SW 1271 (cell line): ENCODE data around the gene UST.

Experiments
- DNase-seq, 2 experiments: peaks; one replicate each; lab custom pipeline; 2025; lab: John Stamatoyannopoulos, UW

The UST gene, protein sequence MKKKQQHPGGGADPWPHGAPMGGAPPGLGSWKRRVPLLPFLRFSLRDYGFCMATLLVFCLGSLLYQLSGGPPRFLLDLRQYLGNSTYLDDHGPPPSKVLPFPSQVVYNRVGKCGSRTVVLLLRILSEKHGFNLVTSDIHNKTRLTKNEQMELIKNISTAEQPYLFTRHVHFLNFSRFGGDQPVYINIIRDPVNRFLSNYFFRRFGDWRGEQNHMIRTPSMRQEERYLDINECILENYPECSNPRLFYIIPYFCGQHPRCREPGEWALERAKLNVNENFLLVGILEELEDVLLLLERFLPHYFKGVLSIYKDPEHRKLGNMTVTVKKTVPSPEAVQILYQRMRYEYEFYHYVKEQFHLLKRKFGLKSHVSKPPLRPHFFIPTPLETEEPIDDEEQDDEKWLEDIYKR

DNA sequence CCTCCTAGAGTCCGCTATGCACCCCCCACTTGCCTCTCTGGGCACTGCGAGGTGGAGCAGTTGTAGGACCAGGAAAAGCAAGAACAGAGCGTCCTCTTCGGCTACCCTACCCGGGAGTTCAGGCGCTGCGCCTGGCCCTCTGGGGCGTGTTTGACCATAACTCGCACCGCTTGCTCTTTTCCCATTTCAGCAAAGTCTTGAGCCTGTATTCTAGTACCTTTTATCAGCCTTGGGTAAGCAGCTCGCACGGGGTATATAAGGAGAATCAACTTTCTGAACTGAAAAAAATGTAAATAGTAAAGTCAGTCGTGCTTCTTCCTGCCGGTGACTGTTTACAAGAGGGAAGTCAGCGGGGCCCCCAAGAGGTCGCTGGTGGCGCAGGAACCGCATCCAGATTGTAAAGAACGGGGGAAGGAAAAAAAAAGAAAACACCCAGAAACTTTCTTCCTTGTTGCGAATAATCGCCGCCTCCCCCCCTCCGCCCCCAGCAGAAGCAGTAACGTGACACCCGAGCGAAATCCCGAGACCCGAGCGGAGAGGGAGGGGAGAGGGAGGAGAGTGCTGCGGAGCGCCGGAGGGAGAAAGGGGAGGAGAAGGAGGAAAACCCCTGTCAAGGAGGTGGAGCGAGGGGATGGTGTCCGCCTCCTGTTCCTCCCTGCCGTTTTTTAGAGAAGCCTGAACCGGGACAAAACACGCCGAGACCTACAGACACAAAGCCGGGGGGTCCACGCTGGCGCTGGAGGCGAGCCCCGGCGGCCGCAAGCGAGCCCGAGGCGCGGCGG is at the start of gene UST:
TSS of gene UST (plus strand) at position 668 of the 782 bp plus-strand sequence. CDS start 401 bp downstream, outside the sequence.
- peak; percentile 68 to 81 for DNase-seq

DNA sequence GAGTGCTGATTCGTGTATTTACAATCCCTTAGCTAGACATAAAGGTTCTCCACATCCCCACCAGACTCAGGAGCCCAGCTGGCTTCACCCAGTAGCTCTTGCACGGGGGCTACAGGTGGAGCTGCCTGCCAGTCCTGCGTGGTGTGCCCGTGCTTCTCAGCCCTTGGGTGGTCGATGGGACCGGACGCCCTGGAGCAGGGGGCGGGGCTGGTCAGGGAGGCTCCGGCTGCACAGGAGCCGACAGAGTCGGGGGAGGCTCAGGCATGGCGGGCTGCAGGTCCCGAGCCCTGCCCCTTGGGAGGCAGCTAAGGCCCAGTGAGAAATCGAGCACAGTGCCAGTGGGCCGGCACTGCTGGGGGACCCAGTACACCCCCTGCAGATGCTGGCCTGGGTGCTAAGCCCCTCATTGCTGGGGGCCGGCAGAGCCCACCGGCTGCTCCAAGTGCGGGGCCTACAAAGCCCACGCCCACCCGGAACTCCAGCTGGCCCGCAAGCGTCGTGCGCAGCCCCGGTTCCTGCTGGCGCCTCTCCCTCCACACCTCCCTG is 48.9 kb upstream of the UST start:
- no peak for DNase-seq

DNA sequence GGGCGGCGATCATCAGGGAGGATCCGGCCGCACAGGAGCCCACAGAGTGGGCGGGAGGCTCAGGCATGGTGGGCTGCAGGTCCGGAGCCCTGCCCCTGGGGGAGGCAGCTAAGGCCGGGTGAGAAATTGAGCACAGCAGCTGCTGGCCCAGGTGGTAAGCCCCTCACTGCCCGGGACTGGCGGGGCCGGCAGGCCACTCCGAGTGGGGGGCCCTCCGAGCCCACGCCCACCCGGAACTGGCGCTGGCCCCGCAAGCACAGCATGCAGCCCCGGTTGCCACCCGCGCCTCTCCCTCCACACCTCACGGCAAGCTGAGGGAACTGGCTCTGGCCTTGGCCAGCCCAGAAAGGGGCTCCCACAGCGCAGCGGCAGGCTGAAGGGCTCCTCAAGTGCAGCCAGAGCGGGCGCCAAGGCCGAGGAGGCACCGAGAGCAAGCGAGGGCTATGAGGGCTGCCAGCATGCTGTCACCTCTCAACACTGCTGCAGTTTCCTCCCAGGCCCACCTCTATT is 48.1 kb upstream of the UST start:
- DNase-seq = no peak

DNA sequence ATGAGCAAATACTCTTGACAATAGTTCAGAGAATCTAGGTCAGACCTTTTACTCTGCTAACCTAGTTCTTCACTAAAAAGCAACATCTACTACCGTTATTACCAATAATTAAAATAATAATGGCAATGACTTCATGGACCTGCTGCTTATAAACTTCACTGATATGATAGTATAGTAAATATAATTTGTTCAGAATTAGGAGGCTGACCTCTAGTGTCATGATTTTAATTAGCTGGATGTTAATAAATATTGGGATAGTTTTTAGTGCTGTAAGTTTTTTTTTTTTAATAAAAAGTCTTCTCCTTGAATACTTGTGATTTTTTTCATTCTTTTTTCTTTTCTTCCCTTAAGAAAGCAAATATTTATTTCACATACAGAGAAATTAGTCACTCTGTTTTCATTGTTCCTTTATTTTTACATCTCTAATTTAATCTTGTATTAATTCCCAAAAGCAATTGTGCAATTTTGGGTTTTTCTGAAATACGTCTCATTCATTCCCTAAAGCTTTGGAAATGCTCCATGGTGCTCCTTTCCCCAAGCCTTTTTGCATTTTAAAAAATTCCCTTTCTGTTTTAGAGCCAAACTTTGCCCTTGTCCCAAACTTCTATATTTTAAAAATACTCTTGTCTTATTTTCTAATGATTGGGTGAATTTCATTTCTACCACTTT is 46.6 kb upstream of the UST start:
- DNase-seq = no peak

DNA sequence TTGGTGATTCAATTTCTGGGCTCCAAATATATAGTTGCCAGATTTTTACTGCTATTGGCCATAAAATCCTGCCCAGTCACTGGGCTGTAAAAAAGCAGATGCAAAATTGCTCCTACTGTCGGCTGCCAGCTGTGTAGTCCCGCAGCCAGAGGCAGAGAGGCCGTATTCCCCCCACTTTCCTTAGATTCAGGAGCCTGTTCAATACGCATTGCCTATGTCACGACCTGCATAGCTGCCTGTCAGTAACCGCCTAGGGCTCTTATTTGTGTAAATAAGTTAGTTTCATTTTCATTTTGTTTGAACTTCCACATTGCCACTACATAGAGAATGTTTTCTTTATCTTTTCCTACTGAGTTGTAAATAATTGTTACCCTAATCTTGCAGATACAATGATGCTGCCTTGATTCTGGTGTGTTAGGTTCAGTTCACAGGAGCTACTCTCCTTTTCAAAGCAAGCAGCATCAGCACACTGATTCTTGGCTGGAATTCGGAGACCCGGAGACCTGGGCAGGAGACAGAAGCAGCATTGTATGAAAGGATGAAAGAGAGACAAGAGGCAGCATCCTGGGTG is 46.0 kb upstream of the UST start:
- DNase-seq = no peak

DNA sequence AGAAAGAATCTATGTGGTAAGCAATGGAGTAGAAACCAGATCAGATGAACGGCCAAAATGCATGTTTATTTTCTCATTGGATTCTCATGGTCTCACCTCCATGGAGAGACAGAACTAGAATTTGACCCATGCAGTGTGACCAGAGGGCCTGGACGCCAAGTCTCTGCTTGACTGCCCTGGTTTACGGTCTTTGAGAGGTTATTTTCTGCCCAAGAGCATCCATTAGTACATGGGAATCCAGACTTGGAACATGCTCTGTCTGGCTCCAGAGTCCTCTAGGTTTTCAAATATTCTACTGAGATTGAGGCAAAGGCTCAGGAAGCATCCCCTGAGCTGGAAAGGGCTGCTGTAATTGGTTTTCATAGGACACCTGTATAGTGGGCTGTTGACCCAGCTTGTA is 45.5 kb upstream of the UST start:
- no peak for DNase-seq

DNA sequence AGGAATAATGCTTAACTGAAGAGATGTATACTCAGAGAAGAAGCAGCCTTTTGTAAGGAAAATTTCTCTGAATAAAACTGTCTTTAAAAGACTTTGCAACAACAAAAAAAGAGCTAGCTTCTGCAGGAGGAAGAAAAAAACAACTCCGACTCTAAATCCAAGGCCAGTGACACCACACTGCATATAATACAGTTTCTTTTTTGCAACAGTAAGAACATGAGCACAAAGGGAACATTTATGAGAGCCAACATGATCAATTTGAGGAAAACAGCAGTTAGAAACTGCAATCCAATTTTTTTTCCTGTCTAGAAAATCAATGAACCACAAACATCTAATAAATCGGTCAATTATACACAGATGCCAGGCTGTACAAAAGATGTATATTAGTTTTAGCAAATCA is 42.9 kb upstream of the UST start:
- no peak for DNase-seq

DNA sequence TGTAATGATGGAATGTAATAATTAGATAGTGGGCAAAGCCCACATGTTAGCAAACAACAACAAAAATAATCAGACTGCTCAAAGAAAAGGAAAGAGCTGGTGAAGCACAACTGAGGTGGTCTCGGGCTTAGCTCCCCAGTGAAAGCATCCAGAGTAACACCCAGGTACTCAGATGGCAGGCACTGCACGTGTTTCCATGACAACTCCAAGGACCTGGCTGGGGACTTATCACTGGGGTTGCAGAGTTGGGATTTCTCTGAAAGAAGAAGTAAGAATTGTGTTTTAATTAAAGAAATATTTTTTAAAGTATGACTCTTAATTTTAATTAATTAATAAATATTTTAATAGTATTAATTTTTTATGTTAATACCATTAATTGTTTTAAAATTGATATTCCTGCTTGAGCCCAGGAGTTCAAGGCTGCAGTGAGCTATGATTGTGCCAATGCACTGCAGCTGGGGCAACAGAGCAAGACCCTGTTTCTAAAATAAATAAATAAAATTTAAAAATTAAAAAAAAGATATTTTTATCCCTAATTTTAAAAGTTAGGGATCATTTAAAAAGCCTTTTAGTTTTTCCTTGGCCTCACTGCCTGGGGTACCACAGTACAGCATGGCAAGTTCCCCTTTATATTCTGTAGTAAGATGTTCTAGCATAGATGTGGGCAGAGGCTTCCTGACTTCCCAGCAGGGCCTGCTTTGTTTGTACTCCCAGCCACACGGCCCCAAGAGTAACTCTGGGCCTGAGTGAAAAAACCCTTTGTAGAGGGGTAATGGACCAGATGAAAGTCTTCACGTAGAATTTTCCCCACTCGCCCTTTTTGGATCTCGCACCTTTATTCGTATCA is 42.2 kb upstream of the UST start:
- no peak for DNase-seq

DNA sequence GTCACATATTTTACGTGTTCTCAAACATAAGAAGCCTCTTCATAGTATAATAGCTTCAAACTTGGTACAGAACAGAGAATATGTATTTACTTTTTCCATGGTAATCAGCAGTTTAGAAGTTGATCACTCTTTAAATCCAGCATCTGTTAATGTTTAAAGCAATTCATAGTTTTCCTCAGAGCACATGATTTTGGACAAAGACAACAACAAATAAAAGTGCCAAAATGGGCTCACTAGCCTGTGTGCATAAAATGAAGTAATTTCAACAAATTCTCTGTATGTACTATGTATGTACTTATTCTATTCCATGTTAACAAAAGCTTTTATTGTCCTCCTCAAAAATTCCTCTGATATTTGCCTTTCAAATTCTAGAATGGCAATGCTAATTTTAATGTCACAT is 38.1 kb upstream of the UST start:
- no peak for DNase-seq

DNA sequence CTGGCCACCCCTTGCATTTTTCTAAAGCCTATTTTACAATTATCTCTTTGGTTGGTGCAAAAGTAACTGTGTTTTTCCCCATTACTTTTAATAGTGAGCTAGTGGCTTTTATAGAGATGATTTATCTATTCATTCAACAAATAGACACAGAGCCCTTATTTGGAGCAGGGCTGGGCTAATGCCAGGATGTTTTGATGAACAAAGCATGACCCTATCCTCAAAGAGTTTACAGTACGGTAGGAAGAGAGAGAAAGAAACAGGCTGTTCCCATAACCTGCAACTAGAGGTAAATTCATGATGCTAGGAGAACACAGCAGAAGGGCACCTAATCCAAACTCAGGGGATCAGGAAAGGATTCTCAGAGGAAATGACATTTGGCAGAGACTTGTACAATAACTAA is 37.3 kb upstream of the UST start:
- no peak for DNase-seq

DNA sequence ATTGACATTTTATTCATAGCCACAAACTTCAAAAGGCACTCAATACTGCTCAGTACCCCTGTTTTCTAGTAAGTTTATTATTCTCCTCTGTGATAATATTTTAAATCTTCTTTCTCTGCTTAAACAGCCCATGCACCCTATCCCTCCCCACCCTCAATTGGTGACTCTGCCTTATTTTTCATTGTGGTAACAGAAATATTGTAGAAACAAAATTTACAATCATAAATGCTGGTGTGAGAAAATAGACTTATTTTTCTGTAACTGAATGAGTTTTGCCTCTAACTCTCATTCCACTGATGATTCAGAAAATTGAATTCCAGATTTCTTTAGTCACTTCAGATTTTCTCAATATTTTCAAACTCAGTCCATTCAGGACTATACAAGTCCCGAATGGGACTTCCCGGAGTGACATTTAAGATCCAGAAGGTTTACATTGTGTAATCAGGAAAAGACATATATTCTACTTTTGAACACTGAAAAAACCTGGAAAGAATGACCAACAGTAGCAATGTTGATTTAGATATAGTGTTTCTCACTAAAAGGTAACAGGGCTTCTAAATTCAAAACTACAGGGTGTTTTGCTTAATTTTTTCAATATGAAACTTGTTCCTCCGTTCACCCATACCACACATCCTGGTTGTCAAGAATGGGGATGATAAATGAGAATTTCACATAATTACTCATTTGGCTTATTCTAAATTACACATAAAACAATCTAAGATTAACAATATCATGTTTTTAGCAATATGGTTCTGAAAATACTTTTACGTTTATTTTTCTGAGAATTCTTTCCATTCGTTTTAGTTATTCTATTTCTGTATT is 34.8 kb upstream of the UST start:
- DNase-seq = no peak

DNA sequence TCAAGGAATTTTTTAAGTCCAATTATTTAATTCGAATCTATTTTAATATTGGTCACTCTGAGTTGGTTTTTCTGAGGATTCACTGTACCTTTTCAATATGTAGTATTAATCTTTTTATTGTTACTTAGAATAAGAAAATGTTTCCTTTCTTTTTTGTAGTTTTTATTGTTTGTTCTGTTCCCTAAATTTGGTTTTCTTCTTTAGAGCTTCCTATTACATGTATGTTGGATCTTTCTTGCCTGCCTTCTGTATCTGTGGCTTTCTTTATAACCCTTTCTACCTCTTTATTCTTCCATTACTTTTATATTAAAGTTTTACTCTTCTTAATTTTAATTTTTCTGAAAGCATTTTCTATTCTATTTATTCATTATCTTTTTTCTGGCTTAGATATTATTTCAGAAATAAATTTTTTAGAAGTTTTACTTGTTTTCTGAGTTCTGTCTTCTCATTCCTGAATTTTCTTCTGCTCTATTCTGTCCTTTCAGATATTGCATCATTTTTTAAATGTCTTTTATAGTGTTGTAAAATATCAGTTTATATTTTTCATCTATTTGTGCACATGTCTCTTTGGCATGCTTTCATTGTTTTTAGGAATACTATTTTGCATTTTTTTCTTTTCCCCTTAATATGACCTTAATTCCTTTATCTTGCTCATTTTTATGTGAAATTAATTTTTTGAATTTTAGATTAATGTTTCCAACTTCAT is 33.6 kb upstream of the UST start:
- DNase-seq = no peak

DNA sequence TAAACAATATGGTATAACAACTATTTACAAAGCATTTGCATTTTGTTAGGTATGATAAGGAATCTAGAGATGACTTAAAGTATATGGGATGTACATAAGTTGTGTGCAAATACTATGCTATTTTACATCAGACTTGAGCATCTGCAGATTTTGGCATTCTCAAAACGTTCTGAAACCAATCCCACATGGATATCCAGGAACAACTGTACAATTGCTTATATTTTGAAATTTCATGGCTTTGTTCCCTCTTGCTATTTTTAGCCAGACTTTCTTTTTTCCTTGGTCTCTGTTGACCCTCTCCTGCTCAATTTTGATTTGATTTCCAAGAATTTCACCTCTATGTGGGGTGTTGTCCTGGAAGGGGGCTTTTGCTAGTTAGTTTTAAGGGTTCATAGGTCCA is 32.9 kb upstream of the UST start:
- no peak for DNase-seq

DNA sequence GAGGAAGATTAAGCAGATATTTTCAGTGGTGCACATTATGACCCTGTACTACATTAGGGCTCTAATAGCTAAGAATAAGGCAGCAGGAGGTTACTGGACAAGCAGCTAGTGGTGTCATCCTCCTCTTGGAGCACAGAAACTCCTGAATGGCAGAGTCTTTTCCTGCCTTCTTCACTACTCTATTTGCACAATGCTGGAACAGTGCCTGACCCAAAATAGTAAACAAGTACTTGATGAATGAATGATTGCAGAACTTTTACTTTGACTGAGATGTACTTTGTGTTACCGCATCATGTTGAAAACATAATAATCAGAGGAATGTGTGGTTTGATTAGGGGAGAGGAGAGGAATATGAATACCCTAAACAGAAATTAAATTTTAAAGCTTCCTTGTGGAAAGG is 30.0 kb upstream of the UST start:
- DNase-seq = no peak

DNA sequence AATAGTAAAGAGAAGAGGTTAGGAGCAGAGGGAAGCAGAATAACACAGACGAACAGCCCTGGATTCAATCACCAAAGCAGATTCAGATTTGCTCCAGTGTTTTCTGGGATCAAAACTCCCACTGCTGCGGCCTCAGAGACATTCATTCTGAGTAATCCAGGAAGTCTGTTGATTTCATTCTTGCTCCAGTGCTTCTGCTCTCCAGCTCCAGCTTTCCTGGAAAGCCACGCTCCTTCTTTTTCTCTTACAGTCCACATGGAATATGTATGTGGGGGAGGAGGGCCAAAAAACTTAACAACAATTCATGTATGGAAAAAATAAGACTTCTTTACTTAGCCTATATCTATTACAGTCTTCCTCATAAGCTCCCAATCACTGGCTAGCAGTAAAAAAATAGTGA is 26.4 kb upstream of the UST start:
- no peak for DNase-seq

DNA sequence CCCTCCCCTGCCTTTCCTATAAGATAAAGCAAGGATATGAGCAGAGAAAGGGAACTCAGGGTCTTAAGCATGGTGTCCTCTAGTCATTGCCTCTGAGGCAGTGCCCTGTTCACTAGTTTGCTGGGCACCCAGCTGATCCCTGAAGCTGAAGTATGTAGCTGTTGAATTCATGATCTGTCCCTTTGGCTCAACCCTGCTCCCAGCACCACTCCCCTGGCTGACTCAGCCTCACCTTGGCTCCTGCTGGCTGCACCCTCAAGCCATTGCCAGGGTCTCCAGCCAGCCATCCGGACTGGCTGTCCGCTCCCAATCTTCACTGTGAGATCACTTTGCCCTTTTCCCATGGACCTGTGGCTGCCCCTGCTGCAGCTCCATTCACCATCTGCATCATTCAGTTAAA is 25.9 kb upstream of the UST start:
- DNase-seq = no peak

DNA sequence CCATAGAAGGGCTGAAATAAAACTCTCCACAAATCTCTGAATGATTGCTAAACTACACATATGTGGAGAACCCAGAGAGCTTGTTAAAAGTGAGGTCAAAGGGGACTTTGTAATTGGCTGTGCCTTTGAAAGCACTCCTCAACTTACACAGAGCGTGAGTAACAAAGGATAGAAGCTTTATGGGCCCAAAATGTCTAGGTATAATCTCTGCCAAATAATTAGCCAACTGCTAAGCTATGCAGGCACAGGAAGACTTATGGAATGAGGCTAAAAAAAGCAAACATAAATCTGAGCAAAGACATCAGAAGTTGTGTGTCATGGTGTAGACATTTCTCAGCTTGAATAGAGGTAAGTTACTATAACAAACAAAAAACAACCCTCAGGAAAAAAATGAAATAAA is 23.3 kb upstream of the UST start:
- no peak for DNase-seq

DNA sequence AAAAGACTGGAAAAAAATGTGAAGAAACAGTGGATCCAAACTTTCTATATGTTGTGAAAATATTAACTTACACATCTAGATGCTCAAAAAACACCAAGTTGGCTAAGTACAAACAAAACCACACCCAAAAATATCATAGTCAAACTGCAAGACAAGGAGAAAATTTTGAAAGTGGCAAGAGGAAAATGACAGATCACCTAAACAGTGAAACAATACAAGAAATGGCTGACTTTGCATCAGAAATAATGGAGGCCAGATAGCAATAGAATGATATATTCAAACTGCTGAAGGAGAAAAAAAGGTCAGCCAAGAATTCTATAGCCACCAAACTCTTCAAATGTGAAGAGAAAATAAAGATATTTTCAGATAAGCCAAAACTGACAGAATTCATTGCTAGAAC is 22.4 kb upstream of the UST start:
- no peak for DNase-seq

DNA sequence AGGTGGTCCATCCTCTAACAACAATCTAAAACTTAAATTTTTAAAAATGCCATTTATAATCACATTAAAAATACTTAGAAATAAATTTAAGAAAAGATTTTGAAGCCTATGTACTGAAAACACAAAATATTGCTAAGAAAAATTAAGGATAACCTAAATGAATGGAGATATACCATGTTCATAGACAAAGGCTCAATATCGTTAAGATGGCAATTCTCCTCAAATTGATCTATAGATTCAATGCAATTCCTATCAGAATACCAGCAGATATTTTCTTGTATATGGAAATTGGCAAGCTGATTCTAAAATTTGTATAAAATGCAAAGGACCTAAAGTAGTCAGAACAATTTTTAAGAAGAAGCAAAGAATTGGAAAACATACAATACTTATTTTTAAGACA is 19.7 kb upstream of the UST start:
- no peak for DNase-seq

DNA sequence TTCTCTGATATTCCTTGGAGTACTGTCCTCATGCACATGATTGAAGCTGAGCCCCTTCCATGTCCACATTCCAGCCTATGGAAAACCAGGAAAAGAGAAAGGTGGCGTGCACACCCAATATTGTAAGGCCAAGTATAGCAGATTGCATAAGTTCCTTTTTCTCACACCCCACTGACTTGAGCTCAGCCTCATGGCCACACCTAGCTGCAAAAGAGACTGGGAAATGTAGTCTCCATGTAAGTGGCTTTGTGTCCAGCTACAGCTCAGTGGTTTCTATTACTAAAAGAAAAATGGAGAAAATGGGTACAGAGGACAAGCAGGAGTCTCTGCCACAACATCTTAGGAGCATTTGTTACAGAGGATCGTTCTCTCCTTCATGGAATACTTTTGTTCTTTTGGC is 10.8 kb upstream of the UST start:
- DNase-seq = no peak
